Urinary bladder (tissue), 4 donors: ENCODE data around the gene ATPAF2. TPM values are rescaled to one million over a fixed set of nuclear protein-coding genes. Genes with fewer than 3 reads are reported as not detected.

Experiments
- DNase-seq: peaks from one replicate; pipeline ENCODE4 v3.0.0-alpha.2; 2015; ENCODE audit errors: extremely low spot score
- H3K27ac ChIP-seq: one replicate; pipeline ENCODE4 v1.5.1; 2013; ENCODE audit warnings: low read depth, mild to moderate bottlenecking, moderate library complexity
- H3K36me3 ChIP-seq: one replicate; pipeline ENCODE4 v1.6.1; 2013; ENCODE audit warnings: mild to moderate bottlenecking, moderate library complexity; ENCODE audit not compliant: insufficient read depth
- H3K4me1 ChIP-seq: one replicate; pipeline ENCODE4 v1.6.1; 2013; ENCODE audit warnings: mild to moderate bottlenecking, moderate library complexity; ENCODE audit not compliant: insufficient read depth
- H3K4me3 ChIP-seq: one replicate; pipeline ENCODE4 v1.5.1; 2013; ENCODE audit warnings: low read depth, low read length
- WGBS: extraction: QIAGEN DNeasy Blood & Tissue Kit; methylation state at CpG from one replicate; pipeline ENCODE4 v1.1.7; 2013; 5-methylcytosine and 5-hydroxymethylcytosine counted together
- polyA plus RNA-seq: library from polyadenylated mRNA; stranded (reverse); fragments of 200-250 nt; gene quantifications from one replicate; pipeline ENCODE4 v1.2.3, GENCODE V29; 2013
- total RNA-seq: library from RNA; depleted of rRNA; stranded (reverse); fragments of >200 nt; gene quantifications from one replicate; pipeline ENCODE4 v1.2.3, GENCODE V29; 2014
- donor health status: healthy with polysubstance abuse.
- donor health status: healthy.

ATPAF2 gene
- total and polyA plus RNA-seq, 2 donors: 15.9 to 17.3 TPM

DNA sequence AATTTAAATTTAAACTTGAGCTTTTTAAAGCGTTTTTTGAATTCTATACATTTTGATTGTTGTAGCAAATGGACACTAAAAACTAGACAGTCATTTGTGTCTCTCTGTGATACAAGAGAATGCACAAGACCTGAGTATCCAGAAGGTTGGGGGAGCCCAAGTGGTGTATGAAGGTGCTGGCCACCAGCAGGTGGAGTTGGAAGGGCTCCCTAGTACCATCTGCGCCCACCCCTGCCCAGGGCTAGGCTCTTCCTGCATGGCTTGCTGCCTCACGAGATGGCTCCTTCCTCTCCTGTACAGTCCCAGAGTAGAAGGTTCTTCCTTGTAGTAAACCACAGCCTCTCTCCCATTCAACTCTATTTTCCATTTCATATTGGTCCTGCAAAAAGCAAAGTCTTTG, 17.2 kb upstream of the ATPAF2 start:
- DNase-seq: no peak
- WGBS: 90% methylated on average over 3 of the region's 3 CpGs
- Histone ChIP-seq H3K27ac (no peak overlapping the region), H3K4me3 (no peak overlapping the region), H3K4me1 (no peaks in the 10 kb centered on the region), H3K36me3 (peaks cover 2% of the 10 kb centered on the region)

DNA sequence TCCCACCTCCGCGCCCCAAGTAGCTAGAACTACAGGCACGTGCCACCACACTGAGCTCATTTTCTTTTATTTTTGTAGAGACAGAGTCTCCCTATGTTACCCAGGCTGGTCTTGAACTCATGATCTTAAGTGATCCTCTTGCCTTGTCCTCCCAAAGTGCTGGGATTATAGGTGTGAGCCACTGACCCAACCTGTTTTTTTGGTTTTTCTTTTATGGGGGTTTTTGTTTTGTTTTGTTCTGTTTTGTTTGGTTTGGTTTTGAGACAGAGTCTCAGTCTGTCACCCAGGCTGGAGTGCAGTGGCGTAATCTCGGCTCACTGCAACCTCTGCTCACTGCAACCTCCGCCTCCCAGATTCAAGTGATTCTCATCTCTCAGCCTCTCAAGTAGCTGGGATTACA, 16.6 kb upstream of the ATPAF2 start:
- Histone ChIP-seq H3K27ac (no peak overlapping the region), H3K4me3 (no peak overlapping the region), H3K4me1 (no peaks in the 10 kb centered on the region), H3K36me3 (peaks cover 2% of the 10 kb centered on the region)
- 93% methylated on average over 6 of the region's 6 CpGs for WGBS
- no peak for DNase-seq

DNA sequence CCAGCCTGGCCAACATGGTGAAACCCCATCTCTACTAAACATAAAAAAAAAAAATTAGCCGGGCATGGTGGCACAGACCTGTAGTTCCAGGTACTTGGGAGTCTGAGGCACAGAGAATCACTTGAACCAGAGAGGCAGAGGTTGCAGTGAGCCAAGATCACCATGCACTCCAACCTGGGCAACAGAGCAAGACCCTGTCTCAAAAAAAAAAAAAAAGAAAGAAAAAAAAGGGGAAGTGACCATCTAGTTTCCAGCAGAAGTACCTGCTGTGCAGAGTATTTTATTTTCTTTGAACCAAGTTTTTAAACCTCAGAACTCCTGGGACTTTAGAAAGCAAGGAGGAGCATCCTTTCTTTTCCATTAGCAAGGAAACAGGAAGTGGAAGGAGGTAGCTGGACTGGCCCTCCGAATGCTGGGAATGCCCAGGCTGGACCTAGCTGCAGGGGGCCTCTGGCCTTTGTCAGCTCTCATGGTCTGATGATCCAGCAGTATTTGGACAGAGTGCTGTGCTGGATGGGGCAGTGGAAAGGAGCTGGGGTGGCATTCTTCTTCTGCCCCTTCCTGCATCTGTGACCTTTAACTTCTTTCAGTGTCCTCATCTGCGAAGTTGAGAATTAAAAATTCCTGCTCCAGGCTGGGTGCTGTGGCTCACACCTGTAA, 6.9 kb upstream of the ATPAF2 start:
- no peak overlapping the region for H3K4me3 ChIP-seq
- peaks cover 1% of the 10 kb centered on the region for H3K36me3 ChIP-seq
- WGBS: 85% methylated on average over 3 of the region's 3 CpGs
- H3K27ac ChIP-seq: no peak overlapping the region
- no peaks in the 10 kb centered on the region for H3K4me1 ChIP-seq
- no peak for DNase-seq

DNA sequence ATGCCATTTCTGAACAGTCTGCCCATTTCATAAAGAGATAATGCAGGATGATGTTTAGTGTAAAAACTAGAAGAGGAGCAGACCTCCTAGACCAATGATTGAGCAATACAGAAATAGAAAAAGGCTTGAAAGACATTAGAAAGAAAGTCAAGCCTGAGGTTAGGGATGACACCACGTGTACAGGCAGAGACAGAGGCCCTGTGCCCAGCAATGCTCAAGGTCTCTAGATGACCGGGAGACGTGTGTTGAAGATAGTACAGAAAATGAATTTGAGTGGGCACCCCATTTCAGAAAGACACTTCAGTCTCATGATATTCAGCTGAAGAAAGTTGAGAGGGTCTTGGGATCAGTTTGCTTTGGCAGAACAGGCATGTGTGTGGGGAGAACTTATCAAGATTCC, 5.6 kb upstream of the ATPAF2 start:
- Histone ChIP-seq H3K4me1 (no peaks in the 10 kb centered on the region), H3K27ac (no peak overlapping the region), H3K36me3 (peaks cover 1% of the 10 kb centered on the region), H3K4me3 (no peak overlapping the region)
- DNase-seq: no peak
- WGBS: 92% methylated on average over 3 of the region's 3 CpGs

DNA sequence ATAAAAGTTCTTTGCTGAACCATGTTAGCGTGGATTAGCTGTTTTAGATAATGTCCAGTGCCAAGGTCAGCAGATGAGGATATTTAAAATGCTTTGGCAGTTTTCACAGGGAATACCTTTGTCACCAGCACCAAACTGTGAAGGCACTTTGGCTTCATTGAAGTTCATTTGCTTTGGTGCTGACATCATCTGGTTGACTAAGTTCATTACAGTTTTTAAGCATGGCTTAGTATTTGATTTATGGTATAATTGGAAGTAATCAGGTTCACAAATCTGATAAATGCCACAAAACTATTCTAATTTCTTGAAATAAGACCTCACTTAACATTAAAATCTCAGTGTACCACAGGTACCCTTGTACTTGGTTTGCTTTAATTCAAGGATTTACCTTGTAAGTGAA, 4.5 kb upstream of the ATPAF2 start:
- 73% methylated on average over 1 of the region's 1 CpG for WGBS
- H3K36me3 ChIP-seq: peaks cover 1% of the 10 kb centered on the region
- no peak overlapping the region for H3K27ac ChIP-seq
- no peaks in the 10 kb centered on the region for H3K4me1 ChIP-seq
- DNase-seq: no peak
- H3K4me3 ChIP-seq: no peak overlapping the region

DNA sequence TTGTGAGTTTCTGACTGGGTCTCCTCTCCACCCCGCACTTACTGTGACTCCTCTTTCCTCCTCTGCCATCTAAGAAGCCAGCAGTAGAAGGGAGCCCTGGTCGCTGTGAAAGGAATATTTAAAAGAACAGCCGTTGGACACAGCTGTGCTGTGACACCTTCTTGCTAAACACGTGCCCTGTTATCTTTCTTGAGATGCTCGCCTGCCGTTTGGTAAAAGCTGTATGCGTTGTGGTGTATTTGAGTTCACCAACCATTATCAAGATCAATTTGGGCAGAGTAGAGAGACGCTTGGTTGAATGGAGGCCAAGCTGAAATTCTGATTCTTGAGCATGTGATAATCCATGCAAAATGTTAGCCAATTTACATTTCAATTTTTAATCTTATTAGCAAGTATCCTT, 4.0 kb upstream of the ATPAF2 start:
- 81% methylated on average over 8 of the region's 8 CpGs for WGBS
- Histone ChIP-seq H3K27ac (no peak overlapping the region), H3K36me3 (peaks cover 1% of the 10 kb centered on the region), H3K4me1 (no peaks in the 10 kb centered on the region), H3K4me3 (no peak overlapping the region)
- no peak for DNase-seq

DNA sequence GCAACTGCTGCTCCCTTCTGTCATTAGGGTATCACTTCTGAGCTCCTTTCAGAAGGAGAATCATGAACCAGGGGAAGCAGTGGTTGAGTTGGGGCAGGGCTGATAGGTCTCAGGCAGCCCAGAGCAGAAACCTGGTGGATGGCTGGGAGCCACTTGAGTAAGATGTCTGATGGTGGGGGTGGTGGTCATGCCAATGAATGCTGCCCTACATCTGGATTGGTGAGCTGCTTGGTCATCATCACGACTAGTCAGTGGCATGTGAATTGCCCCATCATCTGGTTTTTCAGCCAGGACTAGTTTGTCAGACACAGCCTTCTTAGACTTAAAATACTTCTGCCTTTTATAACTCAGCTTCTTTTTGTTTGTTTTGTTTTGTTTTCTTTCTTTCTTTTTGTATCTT, 2.8 kb upstream of the ATPAF2 start:
- WGBS: 68% methylated on average over 1 of the region's 1 CpG
- H3K4me1 ChIP-seq: no peaks in the 10 kb centered on the region
- no peak overlapping the region for H3K27ac ChIP-seq

DNA sequence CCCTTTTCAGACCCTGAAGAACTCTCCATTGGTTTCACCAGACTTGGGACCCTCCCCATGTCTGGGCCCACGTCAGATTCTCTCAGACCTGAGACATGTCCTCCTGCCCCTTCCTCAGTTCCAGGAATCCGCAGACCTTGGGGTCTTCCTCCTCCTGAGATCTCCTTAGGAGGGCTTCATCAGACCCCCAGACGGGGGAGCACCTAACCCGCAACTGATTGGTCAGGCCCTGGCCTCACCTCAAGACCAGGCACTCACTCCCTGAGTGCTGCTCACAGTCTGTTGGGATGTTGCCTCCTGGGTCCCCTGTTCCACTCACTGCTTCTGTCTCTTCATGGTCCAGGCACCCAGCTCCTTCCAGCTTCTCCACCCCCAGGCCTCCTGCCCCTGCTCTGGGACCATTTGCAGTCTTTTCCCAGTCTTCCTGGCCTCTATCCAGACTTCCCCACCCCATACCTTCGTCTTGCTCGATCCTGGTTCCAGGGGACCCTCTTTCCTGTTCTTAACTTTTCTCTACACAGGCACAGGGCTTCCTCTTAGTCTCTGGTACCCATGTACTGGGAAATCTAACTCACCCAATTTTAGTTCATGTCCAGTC, 1.4 kb upstream of the ATPAF2 start:
- H3K36me3 ChIP-seq: no peaks in the 10 kb centered on the region
- no peaks in the 10 kb centered on the region for H3K4me1 ChIP-seq
- whole genome bisulfite sequencing: 27% methylated on average over 6 of the region's 6 CpGs
- H3K4me3 ChIP-seq: peak overlapping the region; percentile 94
- no peak for DNase-seq
- H3K27ac ChIP-seq: no peak overlapping the region

More for the DNA sequence above, 2.8 kb upstream of the ATPAF2 start:
- Histone ChIP-seq H3K4me3 (no peak overlapping the region), H3K36me3 (no peaks in the 10 kb centered on the region)
- no peak for DNase-seq

DNA sequence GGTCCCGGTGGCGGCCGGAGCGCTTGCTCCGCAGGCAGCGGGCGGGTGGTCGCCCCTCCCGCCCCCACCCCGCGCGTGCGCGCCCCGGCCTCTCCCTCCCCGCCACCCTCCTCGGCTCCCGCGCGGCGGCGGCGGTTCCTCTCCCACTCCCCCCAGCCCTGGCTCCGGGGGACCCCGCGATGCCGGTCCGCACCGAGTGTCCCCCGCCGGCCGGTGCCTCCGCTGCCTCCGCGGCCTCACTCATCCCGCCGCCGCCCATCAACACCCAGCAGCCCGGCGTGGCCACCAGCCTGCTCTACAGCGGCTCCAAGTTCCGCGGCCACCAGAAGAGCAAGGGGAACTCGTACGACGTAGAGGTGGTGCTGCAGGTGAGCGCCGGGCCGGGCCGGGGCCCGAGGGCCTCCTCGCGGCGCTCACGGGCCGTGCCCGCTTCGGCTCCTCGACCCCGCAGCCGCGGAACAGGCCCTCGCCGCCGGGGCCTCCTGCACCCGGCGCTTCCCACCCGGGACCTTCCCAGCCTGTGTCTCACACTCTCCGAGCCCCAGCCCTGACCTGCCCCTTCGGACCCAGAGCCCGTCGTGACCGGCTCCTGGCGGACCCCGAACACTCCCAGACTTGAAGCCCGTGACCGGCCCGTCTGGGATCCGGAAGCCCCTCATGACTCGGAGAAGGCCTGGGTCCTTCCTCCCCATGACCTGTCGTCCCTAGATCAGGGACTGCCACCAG, 730 bp upstream of the ATPAF2 start:
- WGBS: under 1% methylated on average over 79 of the region's 81 CpGs
- peak overlapping the region; percentile 94 for H3K4me3 ChIP-seq
- no peaks in the 10 kb centered on the region for H3K36me3 ChIP-seq
- no peak for DNase-seq
- no peaks in the 10 kb centered on the region for H3K4me1 ChIP-seq
- H3K27ac ChIP-seq: peak overlapping the region; percentile 56

DNA sequence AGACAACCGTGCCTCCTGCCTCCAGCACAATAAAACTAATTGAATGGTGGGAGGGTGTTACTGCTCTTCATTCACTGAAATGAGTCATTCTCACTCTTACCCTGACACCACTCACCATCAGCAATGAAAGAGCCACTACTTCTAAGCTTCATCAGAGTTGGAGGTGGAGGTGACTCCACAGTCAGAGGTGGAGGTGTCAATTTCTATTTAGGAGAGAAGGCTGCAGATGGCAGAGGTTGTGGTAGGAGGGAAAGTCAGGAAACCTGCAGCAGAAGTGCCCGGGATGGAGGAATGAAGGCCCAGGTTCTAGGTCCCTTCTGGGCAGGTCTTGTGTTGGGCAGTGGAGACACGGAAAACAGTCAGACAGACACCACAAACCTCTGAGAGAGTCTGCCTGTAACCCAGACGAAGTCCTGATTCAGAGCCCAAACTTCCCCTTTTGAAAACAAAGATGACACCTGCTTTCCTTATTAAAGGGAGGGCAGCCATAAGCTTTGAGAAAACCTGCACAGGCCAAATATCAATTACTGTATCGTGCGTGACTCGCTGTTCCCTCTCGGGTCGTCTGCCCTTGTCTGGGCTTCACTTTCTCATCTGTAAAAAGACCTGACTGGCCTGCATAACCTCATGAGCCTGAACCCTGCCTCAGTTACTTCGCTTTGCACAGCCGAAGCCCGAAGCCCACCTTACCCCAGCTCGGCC, 668 bp downstream of the ATPAF2 start:
- 5% methylated on average over 13 of the region's 13 CpGs for WGBS
- Histone ChIP-seq H3K4me3 (peak overlapping the region; percentile 94), H3K27ac (no peak overlapping the region), H3K4me1 (no peaks in the 10 kb centered on the region), H3K36me3 (no peaks in the 10 kb centered on the region)
- DNase-seq: no peak

DNA sequence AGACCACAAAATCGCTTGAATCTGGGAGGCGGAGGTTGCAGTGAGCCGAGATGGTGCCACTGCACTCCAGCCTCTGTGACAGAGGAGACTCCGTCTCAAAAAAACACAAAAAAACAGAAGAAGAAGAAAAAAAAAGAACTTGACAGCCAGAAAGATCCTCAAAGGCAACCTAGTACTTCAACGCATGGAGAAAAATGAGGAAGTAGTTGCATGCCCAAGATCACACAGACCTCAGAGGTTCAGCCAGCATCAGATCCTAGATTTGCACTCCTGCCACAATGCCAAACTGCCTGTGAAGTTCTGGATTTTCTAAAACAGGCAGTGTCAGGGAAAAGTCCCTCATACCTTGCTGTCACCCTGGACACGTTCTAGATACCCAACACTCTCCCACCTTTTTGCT, 1.5 kb downstream of the ATPAF2 start:
- 81% methylated on average over 6 of the region's 6 CpGs for WGBS
- H3K4me3 ChIP-seq: no peak overlapping the region
- no peaks in the 10 kb centered on the region for H3K36me3 ChIP-seq
- no peaks in the 10 kb centered on the region for H3K4me1 ChIP-seq
- no peak for DNase-seq
- no peak overlapping the region for H3K27ac ChIP-seq

DNA sequence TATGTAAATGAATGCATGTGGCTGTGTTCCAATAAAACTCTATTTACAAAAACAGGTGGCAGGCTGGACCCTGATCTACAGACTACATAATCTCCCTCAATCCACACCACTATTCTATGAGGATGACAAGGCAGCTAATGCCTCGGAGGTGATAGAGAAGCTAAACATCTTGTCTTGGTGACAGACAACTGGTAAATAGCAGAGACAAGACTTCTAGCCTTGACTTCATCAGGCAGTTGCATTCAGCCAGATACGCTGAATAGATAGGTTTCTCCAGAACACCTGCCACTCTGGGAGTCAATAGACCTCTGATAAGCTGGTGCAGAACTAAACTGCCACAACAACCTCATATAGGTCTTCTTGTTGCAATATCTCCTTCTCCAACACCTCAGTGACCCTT, 3.3 kb downstream of the ATPAF2 start:
- no peak for DNase-seq
- 75% methylated on average over 2 of the region's 2 CpGs for WGBS
- Histone ChIP-seq H3K36me3 (no peaks in the 10 kb centered on the region), H3K27ac (no peak overlapping the region), H3K4me1 (no peaks in the 10 kb centered on the region), H3K4me3 (no peak overlapping the region)

DNA sequence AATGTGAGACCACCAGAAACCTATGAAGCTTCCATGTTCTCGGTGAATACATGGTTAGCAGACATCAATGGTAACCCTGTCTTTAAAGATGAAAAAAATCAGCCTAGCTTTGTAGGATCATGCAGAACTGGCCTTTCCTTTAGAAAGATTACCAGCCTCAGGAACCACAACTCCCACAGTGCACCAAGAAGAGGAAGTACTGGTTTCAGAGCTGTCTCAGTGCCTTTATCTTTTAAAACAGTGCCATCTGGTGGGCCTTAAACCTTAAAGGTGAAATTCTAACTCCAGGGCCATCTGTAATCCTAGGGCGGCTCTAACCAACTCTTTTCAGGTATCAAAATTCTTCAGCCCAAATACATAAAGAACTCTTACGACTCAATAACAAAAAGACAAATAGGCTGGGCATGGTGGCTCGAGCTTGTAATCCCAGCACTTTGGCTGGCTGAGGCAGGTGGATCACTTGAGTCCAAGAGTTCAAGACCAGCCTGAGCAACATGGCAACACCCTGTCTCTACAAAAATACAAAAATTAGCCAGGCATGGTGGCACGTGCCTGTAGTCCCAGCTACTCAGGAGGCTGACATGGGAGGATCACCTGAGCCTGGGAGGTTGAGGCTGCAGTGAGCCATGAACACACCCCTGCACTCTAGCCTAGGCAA, 5.4 kb downstream of the ATPAF2 start:
- Histone ChIP-seq H3K36me3 (no peaks in the 10 kb centered on the region), H3K4me3 (no peak overlapping the region), H3K4me1 (no peaks in the 10 kb centered on the region), H3K27ac (no peak overlapping the region)
- DNase-seq: peak; percentile 81
- 29% methylated on average over 5 of the region's 5 CpGs for WGBS
